DND-41 (cell line): ENCODE results near the gene RTN1.

Experiments
- EZH2 ChIP-seq: IDR thresholded peaks from 3 replicates; pipeline ENCODE4 v1.6.1; 2012; ENCODE audit warnings: borderline replicate concordance, low read depth, mild to moderate bottlenecking, moderate library complexity, low read length, inconsistent platforms; ENCODE audit not compliant: severe bottlenecking
- TF ChIP-seq, protein P1 (sequence below): IDR thresholded peaks from 2 replicates; pipeline ENCODE4 v1.5.1; 2012; ENCODE audit warnings: borderline replicate concordance, low read length, moderate library complexity, mild to moderate bottlenecking; ENCODE audit not compliant: poor library complexity, severe bottlenecking; ENCODE audit errors: extremely low read depth

DNA sequence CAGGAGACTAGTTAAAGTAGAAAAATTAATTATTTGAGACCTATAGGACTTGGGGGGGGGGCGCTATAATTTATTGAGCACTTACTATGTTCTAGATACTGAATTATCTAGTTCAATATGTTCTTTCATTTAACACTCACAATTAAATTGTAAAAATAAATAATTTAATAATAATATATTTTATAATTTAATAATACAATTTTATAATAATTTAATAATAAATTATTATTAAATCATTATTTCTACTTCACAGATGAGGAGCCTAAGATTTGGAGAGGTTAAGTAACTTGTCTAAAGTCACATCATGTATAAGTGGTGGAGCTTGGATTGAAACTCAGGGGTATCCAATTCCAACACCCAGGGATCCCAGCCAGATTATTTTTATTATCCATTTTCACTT is 195.2 kb downstream of the RTN1 start:
- TF ChIP-seq, protein P1, sequence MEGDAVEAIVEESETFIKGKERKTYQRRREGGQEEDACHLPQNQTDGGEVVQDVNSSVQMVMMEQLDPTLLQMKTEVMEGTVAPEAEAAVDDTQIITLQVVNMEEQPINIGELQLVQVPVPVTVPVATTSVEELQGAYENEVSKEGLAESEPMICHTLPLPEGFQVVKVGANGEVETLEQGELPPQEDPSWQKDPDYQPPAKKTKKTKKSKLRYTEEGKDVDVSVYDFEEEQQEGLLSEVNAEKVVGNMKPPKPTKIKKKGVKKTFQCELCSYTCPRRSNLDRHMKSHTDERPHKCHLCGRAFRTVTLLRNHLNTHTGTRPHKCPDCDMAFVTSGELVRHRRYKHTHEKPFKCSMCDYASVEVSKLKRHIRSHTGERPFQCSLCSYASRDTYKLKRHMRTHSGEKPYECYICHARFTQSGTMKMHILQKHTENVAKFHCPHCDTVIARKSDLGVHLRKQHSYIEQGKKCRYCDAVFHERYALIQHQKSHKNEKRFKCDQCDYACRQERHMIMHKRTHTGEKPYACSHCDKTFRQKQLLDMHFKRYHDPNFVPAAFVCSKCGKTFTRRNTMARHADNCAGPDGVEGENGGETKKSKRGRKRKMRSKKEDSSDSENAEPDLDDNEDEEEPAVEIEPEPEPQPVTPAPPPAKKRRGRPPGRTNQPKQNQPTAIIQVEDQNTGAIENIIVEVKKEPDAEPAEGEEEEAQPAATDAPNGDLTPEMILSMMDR: no peak
- no peak for TF ChIP-seq EZH2
